ENCODE measurements around the gene SORCS2. TPM values are rescaled to one million over a fixed set of nuclear protein-coding genes. Genes with fewer than 3 reads are reported as not detected.

SORCS2 gene
- total RNA-seq, 1 donor from 2014 or later: 29.5 TPM

- Mint-ChIP-seq H3K36me3 (ENCODE audit: unreplicated experiment) (no peaks in the 10 kb centered on the region), H3K4me1 (ENCODE audit: low read depth, unreplicated experiment) (no peaks in the 10 kb centered on the region), H3K27ac (ENCODE audit: unreplicated experiment) (no peak overlapping the region), H3K9me3 (ENCODE audit: unreplicated experiment) (peaks cover 3% of the 10 kb centered on the region), H3K27me3 (ENCODE audit: unreplicated experiment) (peaks cover 9% of the 10 kb centered on the region), H3K4me3 (ENCODE audit: unreplicated experiment) (no peak overlapping the region)
- DNase-seq: no peak
- no peak for TF ChIP-seq CTCF (IDR thresholded peaks at IDR 0.05; ENCODE audit: partially characterized antibody, unreplicated experiment)
Measured at GRCh38 chr4:7189066-7189465, 3.3 kb upstream of the SORCS2 start.

- Mint-ChIP-seq H3K27me3 (ENCODE audit: unreplicated experiment) (peaks cover 8% of the 10 kb centered on the region), H3K36me3 (ENCODE audit: unreplicated experiment) (no peaks in the 10 kb centered on the region), H3K9me3 (ENCODE audit: unreplicated experiment) (peaks cover 3% of the 10 kb centered on the region), H3K4me3 (ENCODE audit: unreplicated experiment) (no peak overlapping the region), H3K4me1 (ENCODE audit: low read depth, unreplicated experiment) (peaks cover 2% of the 10 kb centered on the region), H3K27ac (ENCODE audit: unreplicated experiment) (no peak overlapping the region)
- no peak for DNase-seq
- no peak for TF ChIP-seq CTCF (IDR thresholded peaks at IDR 0.05; ENCODE audit: partially characterized antibody, unreplicated experiment)
Measured at GRCh38 chr4:7189475-7190277, 2.7 kb upstream of the SORCS2 start.

- no peak overlapping the region for H3K4me3 Mint-ChIP-seq (ENCODE audit: unreplicated experiment)
Measured at GRCh38 chr4:7190278-7190594, 2.1 kb upstream of the SORCS2 start.

GRCh38 chr4:7190691-7191545, 1.4 kb upstream of the SORCS2 start:
- peaks cover 9% of the 10 kb centered on the region for H3K4me1 Mint-ChIP-seq (ENCODE audit: low read depth, unreplicated experiment)
- H3K4me3 Mint-ChIP-seq (ENCODE audit: unreplicated experiment): no peak overlapping the region
- H3K27ac Mint-ChIP-seq (ENCODE audit: unreplicated experiment): no peak overlapping the region
- no peaks in the 10 kb centered on the region for H3K36me3 Mint-ChIP-seq (ENCODE audit: unreplicated experiment)
- no peak for TF ChIP-seq CTCF (IDR thresholded peaks at IDR 0.05; ENCODE audit: partially characterized antibody, unreplicated experiment)
- DNase-seq: no peak
- peaks cover 8% of the 10 kb centered on the region for H3K27me3 Mint-ChIP-seq (ENCODE audit: unreplicated experiment)
- peaks cover 3% of the 10 kb centered on the region for H3K9me3 Mint-ChIP-seq (ENCODE audit: unreplicated experiment)

More at GRCh38 chr4:7190278-7190594, 2.1 kb upstream of the SORCS2 start:
- peaks cover 3% of the 10 kb centered on the region for H3K9me3 Mint-ChIP-seq (ENCODE audit: unreplicated experiment)
- H3K27ac Mint-ChIP-seq (ENCODE audit: unreplicated experiment): no peak overlapping the region
- H3K27me3 Mint-ChIP-seq (ENCODE audit: unreplicated experiment): peaks cover 8% of the 10 kb centered on the region
- peaks cover 5% of the 10 kb centered on the region for H3K4me1 Mint-ChIP-seq (ENCODE audit: low read depth, unreplicated experiment)
- TF ChIP-seq CTCF (IDR thresholded peaks at IDR 0.05; ENCODE audit: partially characterized antibody, unreplicated experiment): no peak
- DNase-seq: no peak
- H3K36me3 Mint-ChIP-seq (ENCODE audit: unreplicated experiment): no peaks in the 10 kb centered on the region
